Stimulated activated memory B cell treated with anti-CD40 and anti-IgM and Interleukin-4, amounts not matched to agents 10 μg/mL and 1 μg/mL and 100 μg/mL, for 72 hours (primary cell): ENCODE results near the gene RANBP10.
A peak's percentile ranks its signal among the peaks of the same experiment; 100 is the strongest.

Experiments used
- ATAC-seq: fragments of 150-1000 bp; cut with Tn5 transposase; 2 replicates; pipeline ENCODE4 v1.10.0; 2021
- H3K27ac Mint-ChIP-seq: one replicate; pipeline ENCODE4 v1.8.0; 2022; ENCODE audit warnings: mild to moderate bottlenecking, mixed read lengths
- H3K27me3 Mint-ChIP-seq: one replicate; pipeline ENCODE4 v1.8.0; 2022; ENCODE audit warnings: mixed read lengths
- H3K36me3 Mint-ChIP-seq: one replicate; pipeline ENCODE4 v1.8.0; 2022; ENCODE audit warnings: mixed read lengths
- H3K4me1 Mint-ChIP-seq: one replicate; pipeline ENCODE4 v1.8.0; 2022; ENCODE audit warnings: mixed read lengths
- H3K4me3 Mint-ChIP-seq: one replicate; pipeline ENCODE4 v1.8.0; 2022; ENCODE audit warnings: mild to moderate bottlenecking, moderate library complexity, mixed read lengths
- H3K9me3 Mint-ChIP-seq: one replicate; pipeline ENCODE4 v1.8.0; 2022; ENCODE audit warnings: mixed read lengths

RANBP10 gene

DNA sequence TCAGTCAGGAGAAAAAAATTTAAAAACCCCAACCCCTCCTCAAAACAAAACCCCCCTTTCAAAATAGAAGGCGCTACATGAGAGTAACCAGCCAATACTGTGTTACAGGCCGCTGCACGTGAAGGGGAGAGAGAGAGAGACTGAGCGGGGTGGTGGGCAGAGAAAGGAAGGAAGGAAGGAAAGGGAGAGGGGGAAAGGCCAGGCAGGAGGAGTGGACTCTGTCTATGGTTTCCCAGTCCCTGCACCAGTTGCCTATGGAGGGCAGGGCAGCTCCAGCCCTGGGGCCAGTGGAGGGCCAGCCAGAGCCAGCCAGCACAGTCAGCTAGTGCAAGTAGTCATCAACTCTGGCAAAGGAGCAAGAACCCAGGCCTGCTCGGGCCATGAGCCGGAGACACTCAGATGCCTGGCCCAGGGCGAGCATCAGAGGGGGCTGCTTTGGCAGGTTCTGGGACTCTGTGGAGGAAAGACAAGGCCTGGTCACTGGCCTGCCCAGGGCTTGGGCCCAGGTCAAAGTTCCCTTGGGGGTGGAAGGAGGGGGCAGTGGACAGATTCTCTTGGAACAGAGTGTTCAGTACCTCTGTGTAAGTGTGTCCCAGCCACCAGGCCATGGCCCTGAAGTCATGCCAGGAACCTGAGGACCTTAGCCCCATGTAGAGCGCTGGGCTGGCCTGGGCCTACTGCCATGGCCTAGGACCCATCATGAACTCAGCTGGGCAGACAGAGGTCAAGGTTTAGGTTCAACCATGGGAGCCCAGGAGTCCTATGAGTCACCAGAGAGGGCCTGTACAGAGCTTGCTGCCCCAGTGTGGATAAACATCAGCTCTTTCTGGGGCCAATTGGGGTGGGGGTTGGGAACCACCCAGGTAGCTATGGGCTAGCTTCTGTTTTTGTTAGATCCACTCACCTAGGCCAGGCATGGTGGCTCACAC is 80.0 kb downstream of the RANBP10 start:
- Mint-ChIP-seq H3K4me1 (no peaks in the 10 kb centered on the region), H3K9me3 (no peaks in the 10 kb centered on the region), H3K4me3 (no peak overlapping the region), H3K27ac (no peak overlapping the region), H3K36me3 (peaks cover 63% of the 10 kb centered on the region), H3K27me3 (no peaks in the 10 kb centered on the region)
- no peak for ATAC-seq

- H3K9me3 Mint-ChIP-seq, result no peaks in the 10 kb centered on the region
- no peaks in the 10 kb centered on the region for H3K27me3 Mint-ChIP-seq
- ATAC-seq, result no peak
- H3K4me1 Mint-ChIP-seq, result peaks cover 14% of the 10 kb centered on the region
- H3K4me3 Mint-ChIP-seq, result no peak overlapping the region
- peaks cover 38% of the 10 kb centered on the region for H3K36me3 Mint-ChIP-seq
- H3K27ac Mint-ChIP-seq, result no peak overlapping the region
Measured at GRCh38 chr16:67723911-67724305, 82.5 kb downstream of the RANBP10 start.

DNA sequence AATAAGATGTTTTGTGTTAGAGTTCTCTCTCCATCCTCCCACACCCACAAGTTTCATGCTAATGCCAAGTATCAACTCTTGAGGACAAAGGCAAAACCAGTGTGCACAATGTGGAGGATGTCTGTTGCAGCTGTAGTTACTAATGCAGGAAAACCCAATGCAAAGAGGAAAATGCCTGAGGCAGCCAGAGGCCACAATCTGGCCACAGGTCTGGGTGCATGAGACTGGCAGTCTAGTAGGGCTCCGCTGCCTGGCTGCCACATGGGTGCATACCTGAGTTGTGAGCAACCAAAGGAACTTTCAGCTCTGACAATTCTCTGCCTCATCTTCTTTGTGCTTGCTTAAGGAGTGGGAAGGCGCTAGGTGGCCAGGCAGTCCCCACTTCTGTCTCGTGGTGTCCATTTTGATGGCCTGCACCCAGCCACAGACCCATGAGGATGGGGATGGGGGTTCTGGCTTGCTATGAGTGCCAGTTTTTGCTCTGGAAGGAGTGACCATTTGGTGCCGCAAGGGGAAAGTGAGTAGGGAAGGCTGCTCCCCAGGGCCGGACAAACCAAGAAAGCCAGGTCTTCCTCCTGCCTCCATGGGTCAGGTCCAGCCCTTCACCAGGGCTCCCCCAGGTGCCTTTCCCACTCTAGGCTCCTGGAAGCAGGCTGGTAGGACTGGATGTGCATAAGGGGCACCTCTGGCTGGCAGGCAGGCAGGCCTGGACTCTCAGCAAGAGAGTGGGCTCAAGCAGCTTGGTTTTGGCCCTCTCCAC is 83.0 kb downstream of the RANBP10 start:
- no peak overlapping the region for H3K27ac Mint-ChIP-seq
- peaks cover 20% of the 10 kb centered on the region for H3K4me1 Mint-ChIP-seq
- H3K4me3 Mint-ChIP-seq, result no peak overlapping the region
- H3K27me3 Mint-ChIP-seq, result no peaks in the 10 kb centered on the region
- peaks cover 33% of the 10 kb centered on the region for H3K36me3 Mint-ChIP-seq
- ATAC-seq, result no peak
- no peaks in the 10 kb centered on the region for H3K9me3 Mint-ChIP-seq

GRCh38 chr16:67720236-67720635 is 86.1 kb downstream of the RANBP10 start:
- H3K27me3 Mint-ChIP-seq, result no peaks in the 10 kb centered on the region
- peak overlapping the region; percentile 96 for H3K27ac Mint-ChIP-seq
- H3K9me3 Mint-ChIP-seq, result no peaks in the 10 kb centered on the region
- H3K36me3 Mint-ChIP-seq, result peaks cover 7% of the 10 kb centered on the region
- ATAC-seq, result no peak
- H3K4me3 Mint-ChIP-seq, result peak overlapping the region; percentile 98
- H3K4me1 Mint-ChIP-seq, result peaks cover 32% of the 10 kb centered on the region

- Mint-ChIP-seq H3K27ac (peak overlapping the region; percentile 96), H3K4me1 (peaks cover 37% of the 10 kb centered on the region), H3K4me3 (peak overlapping the region; percentile 98), H3K36me3 (peaks cover 2% of the 10 kb centered on the region), H3K27me3 (no peaks in the 10 kb centered on the region), H3K9me3 (no peaks in the 10 kb centered on the region)
- peak; percentile 29 for ATAC-seq
Measured at GRCh38 chr16:67719778-67720144, 86.6 kb downstream of the RANBP10 start.

DNA sequence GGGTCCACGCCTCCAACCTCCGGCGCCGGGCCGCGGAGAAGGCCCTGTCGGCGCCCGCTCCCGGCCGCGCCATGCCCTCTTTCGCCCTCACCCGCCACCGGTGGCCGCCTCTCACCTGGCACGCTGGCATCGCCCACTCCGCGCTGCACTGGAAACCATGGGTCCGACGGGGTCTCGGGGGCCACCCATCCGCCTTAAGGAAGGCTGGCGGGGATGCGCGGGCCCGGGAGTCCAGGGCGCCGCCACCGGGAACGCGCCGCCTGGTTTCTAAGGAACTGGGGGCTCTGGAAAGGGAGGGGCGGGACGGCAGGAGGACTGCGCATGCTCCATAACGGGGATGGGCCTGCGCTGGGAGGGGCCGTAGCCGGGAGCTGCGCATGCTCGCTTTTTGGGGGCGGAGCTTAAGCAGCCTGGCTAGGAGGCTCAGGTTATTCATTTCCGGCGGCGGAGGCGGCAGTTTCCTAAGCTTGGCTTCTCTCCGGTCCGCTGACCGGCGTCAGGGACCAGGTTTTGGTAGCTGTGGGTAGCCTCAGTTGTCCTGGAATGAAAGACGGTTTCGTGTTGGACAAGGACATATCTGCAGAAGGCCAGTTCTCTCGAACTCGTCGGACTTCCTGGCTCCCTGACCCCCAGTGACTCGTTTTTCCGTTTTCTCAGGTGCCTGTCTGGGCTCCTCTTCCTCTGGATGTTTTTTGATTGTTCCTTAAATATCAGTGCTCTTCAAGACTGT is 87.1 kb downstream of the RANBP10 start, which contains the start of gene GFOD2:
GFOD2 (minus strand) TSS at position 269 of the 730 bp plus-strand sequence. CDS start 33,601 bp downstream, outside the sequence.
- Mint-ChIP-seq H3K27ac (peak within 1 kb of the TSS; percentile 96), H3K36me3 (no peaks in the 10 kb centered on the region), H3K27me3 (no peaks in the 10 kb centered on the region), H3K4me1 (peaks cover 42% of the 10 kb centered on the region), H3K4me3 (peak within 1 kb of the TSS; percentile 98), H3K9me3 (no peaks in the 10 kb centered on the region)
- peak; percentile 95 for ATAC-seq

- Mint-ChIP-seq H3K36me3 (no peaks in the 10 kb centered on the region), H3K9me3 (no peaks in the 10 kb centered on the region), H3K27me3 (no peaks in the 10 kb centered on the region), H3K4me3 (peak overlapping the region; percentile 98), H3K4me1 (peaks cover 42% of the 10 kb centered on the region), H3K27ac (peak overlapping the region; percentile 96)
- ATAC-seq, result no peak
Measured at GRCh38 chr16:67718668-67719047, 87.7 kb downstream of the RANBP10 start.

- peaks cover 10% of the 10 kb centered on the region for H3K36me3 Mint-ChIP-seq
- no peaks in the 10 kb centered on the region for H3K9me3 Mint-ChIP-seq
- no peak overlapping the region for H3K27ac Mint-ChIP-seq
- peaks cover 51% of the 10 kb centered on the region for H3K4me1 Mint-ChIP-seq
- no peaks in the 10 kb centered on the region for H3K27me3 Mint-ChIP-seq
- no peak for ATAC-seq
- no peak overlapping the region for H3K4me3 Mint-ChIP-seq
Measured at GRCh38 chr16:67716097-67716496, 90.3 kb downstream of the RANBP10 start.

- Mint-ChIP-seq H3K27me3 (no peaks in the 10 kb centered on the region), H3K27ac (no peak overlapping the region), H3K4me1 (peaks cover 46% of the 10 kb centered on the region), H3K4me3 (no peak overlapping the region), H3K9me3 (no peaks in the 10 kb centered on the region), H3K36me3 (peaks cover 11% of the 10 kb centered on the region)
- ATAC-seq, result no peak
Measured at GRCh38 chr16:67714522-67714921, 91.8 kb downstream of the RANBP10 start.

DNA sequence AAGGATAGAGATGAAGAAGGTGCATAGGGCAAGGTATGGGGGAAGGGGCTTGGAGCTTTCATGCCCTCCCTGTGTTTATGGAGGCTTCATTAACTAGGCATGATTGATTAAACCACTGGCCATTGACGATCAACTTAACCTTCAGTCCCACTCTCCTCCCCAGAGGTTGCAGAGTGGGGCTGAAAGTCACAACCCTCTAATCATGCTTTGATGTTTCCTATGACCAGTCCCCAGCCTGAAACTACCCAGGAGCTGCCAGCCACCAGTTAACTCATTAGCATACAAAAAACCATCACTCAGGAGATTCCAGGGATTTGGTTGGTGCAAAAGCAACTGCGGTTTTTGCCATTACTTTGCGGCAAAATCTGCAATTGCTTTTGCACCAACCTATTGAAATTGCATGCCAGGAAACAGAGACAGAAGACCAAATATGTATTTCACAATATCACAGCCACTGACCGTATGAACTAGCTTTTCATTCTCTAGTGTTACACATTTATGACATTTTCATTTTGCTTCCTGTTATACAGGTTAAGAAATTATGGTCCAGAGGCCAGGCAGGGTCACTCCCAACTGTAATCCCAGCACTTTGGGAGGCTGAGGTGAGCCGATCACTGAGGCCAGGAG is 92.6 kb downstream of the RANBP10 start:
- no peak for ATAC-seq
- Mint-ChIP-seq H3K27ac (no peak overlapping the region), H3K9me3 (no peaks in the 10 kb centered on the region)

DNA sequence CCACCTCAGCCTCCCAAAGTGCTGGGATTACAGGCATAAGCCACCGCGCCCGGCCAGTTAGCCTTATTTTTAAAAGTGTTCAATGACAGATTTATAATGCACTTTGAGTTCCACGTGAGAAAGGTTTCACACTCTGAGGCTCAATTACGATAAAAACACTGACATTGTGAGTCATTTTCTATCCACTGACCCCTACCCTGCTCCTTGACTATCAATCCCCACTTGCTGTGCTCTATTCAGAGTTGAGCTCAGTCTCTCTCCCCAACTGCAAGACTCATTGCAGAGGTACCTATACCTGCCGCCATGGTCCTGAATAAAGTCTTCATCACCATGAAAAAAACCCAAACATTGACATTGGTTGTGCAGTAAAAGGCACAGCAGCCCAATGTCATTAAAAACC is 95.8 kb downstream of the RANBP10 start:
- Mint-ChIP-seq H3K36me3 (peaks cover 11% of the 10 kb centered on the region), H3K9me3 (no peaks in the 10 kb centered on the region), H3K27ac (no peak overlapping the region), H3K27me3 (no peaks in the 10 kb centered on the region), H3K4me3 (no peak overlapping the region), H3K4me1 (peaks cover 31% of the 10 kb centered on the region)
- ATAC-seq, result no peak

More for the DNA sequence above, 92.6 kb downstream of the RANBP10 start:
- Mint-ChIP-seq H3K27me3 (no peaks in the 10 kb centered on the region), H3K36me3 (peaks cover 11% of the 10 kb centered on the region), H3K4me3 (no peak overlapping the region), H3K4me1 (peaks cover 43% of the 10 kb centered on the region)

- Mint-ChIP-seq H3K36me3 (peaks cover 11% of the 10 kb centered on the region), H3K4me1 (peaks cover 28% of the 10 kb centered on the region), H3K27ac (no peak overlapping the region), H3K9me3 (no peaks in the 10 kb centered on the region), H3K4me3 (no peak overlapping the region), H3K27me3 (no peaks in the 10 kb centered on the region)
- no peak for ATAC-seq
Measured at GRCh38 chr16:67709050-67709449, 97.3 kb downstream of the RANBP10 start.

DNA sequence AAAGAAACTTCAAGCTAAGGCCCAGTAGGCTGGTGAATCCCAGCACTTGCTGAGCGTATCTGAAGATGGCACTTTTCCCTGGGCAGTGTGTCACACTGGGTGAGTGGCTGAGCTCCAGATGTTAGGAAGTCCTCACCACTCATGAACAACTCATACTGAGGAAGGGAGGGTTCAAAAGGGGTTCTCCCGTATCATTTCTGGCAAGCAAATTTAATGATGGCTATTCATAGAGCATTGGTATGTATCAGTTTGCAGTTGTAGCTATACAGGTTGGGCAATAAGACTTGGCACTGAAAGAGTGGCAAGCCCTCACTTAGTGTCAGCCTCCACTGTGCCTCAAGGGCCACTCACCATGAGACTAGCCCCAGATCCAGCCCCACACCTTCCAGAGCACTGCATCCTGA is 98.0 kb downstream of the RANBP10 start:
- H3K36me3 Mint-ChIP-seq, result peaks cover 11% of the 10 kb centered on the region
- H3K4me3 Mint-ChIP-seq, result no peak overlapping the region
- ATAC-seq, result no peak
- no peaks in the 10 kb centered on the region for H3K27me3 Mint-ChIP-seq
- no peaks in the 10 kb centered on the region for H3K9me3 Mint-ChIP-seq
- H3K4me1 Mint-ChIP-seq, result peaks cover 28% of the 10 kb centered on the region
- H3K27ac Mint-ChIP-seq, result no peak overlapping the region

- Mint-ChIP-seq H3K4me1 (peaks cover 28% of the 10 kb centered on the region), H3K4me3 (no peak overlapping the region), H3K36me3 (peaks cover 11% of the 10 kb centered on the region), H3K27ac (no peak overlapping the region), H3K27me3 (no peaks in the 10 kb centered on the region), H3K9me3 (no peaks in the 10 kb centered on the region)
- no peak for ATAC-seq
Measured at GRCh38 chr16:67707790-67708189, 98.6 kb downstream of the RANBP10 start.

DNA sequence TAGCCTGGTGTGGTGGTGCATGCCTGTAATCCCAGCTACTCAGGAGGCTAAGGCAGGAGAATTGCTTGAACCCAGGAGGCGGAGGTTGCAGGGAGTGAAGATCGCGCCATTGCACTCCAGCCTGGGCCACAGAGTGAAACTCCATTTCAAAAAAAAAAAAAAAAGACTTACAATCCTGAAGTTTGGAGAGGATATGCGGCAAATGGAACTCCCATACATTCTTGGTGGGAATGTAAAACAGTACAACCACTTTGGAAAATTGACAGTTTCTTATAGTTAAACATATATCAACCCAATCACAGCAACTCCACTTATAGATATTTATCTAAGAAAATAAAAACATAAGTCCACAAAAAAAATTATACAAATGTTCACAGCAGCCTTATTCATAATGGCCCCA is 99.2 kb downstream of the RANBP10 start:
- Mint-ChIP-seq H3K27ac (no peak overlapping the region), H3K27me3 (no peaks in the 10 kb centered on the region), H3K4me3 (no peak overlapping the region), H3K9me3 (no peaks in the 10 kb centered on the region), H3K4me1 (peaks cover 28% of the 10 kb centered on the region), H3K36me3 (peaks cover 11% of the 10 kb centered on the region)
- no peak for ATAC-seq
